Lung (tissue), 12 donors: ENCODE data around the gene SLC8A1. TPM values are rescaled to one million over a fixed set of nuclear protein-coding genes. Genes with fewer than 3 reads are reported as not detected.

Experiments
- ATAC-seq: fragments of 200-7000 bp; cut with Tn5 transposase; one replicate; pipeline ENCODE4 v1.9.1; 2020; ENCODE audit warnings: moderate number of reproducible peaks; ENCODE audit not compliant: insufficient read depth, low FRiP score
- DNase-seq, 3 donors: peaks; one replicate each; pipeline ENCODE4 v3.0.0-alpha.2; 2013 to 2017
- H3K27ac ChIP-seq, 2 donors: one replicate each; pipeline ENCODE4 v1.5.1; 2013; ENCODE audit warnings: mild to moderate bottlenecking in 2 of 2, moderate library complexity in 2 of 2, control low read depth in 1 of 2, inconsistent platforms in 1 of 2, low read depth in 1 of 2, low read length in 1 of 2
- H3K27me3 ChIP-seq, 3 donors: one replicate each; pipeline ENCODE4 v1.5.1; 2013; ENCODE audit warnings: low read length in 2 of 3; ENCODE audit not compliant: control insufficient read depth in 3 of 3, insufficient read depth in 3 of 3
- H3K36me3 ChIP-seq, 4 donors: one replicate each; pipeline ENCODE4 v1.5.1; 2013; ENCODE audit warnings: low read length in 4 of 4, mild to moderate bottlenecking in 1 of 4, moderate library complexity in 1 of 4; ENCODE audit not compliant: control insufficient read depth in 4 of 4, insufficient read depth in 4 of 4
- H3K4me1 ChIP-seq, 5 donors: one replicate each; pipeline ENCODE4 v1.5.1; 2013; ENCODE audit warnings: low read length in 5 of 5, mild to moderate bottlenecking in 2 of 5, moderate library complexity in 1 of 5; ENCODE audit not compliant: control insufficient read depth in 5 of 5, insufficient read depth in 5 of 5
- H3K4me3 ChIP-seq: one replicate; pipeline ENCODE4 v1.5.1; 2013; ENCODE audit warnings: mild to moderate bottlenecking, control low read depth, moderate library complexity
- H3K9ac ChIP-seq, 2 donors: one replicate each; pipeline ENCODE4 v1.5.1; 2013; ENCODE audit warnings: low read length in 2 of 2, control low read depth in 1 of 2; ENCODE audit not compliant: insufficient read depth in 1 of 2
- H3K9me3 ChIP-seq, 4 donors: one replicate each; pipeline ENCODE4 v1.5.1; 2013; ENCODE audit warnings: low read length in 3 of 4, mild to moderate bottlenecking in 1 of 4, moderate library complexity in 1 of 4; ENCODE audit not compliant: control insufficient read depth in 4 of 4, insufficient read depth in 3 of 4
- CTCF ChIP-seq: IDR thresholded peaks from 2 replicates; pipeline ENCODE4 v1.5.1; 2012; ENCODE audit warnings: mild to moderate bottlenecking; ENCODE audit errors: control extremely low read depth, extremely low read depth
- WGBS, 2 donors: extraction: QIAGEN DNeasy Blood & Tissue Kit; methylation state at CpG; one replicate each; pipeline ENCODE4 v1.1.7; 2013; 5-methylcytosine and 5-hydroxymethylcytosine counted together
- polyA plus RNA-seq, 2 donors: library from polyadenylated mRNA; stranded (reverse); fragments of 200-250 nt; gene quantifications; one replicate each; pipeline ENCODE4 v1.2.1, GENCODE V29; 2013
- total RNA-seq, 2 donors: library from RNA; depleted of rRNA in 1 of 2; stranded (reverse); fragments of >200 nt in 1 of 2; gene quantifications; one replicate each; pipeline ENCODE4 v1.2.1, GENCODE V29; 2014 to 2021
- donor health status: control.
- donor health status: control.
- donor health status: Bipolar disorder and iron deficiency.
- donor health status: healthy.
- donor health status: DM: yes; HTN: yes; CAD: no.

SLC8A1 gene
- total and polyA plus RNA-seq, 4 donors = 1.2 to 34.7 (median 18.4) TPM

- Histone ChIP-seq H3K9ac (no peak overlapping the region), H3K4me1 (peaks cover 3 to 32% (median 7%) of the 10 kb centered on the region in 5 donors), H3K9me3 (no peaks in the 10 kb centered on the region), H3K27ac (peak overlapping the region in 1 of 2 donors; percentile 33), H3K36me3 (no peaks in the 10 kb centered on the region), H3K27me3 (no peaks in the 10 kb centered on the region), H3K4me3 (no peak overlapping the region)
- no peak for TF ChIP-seq CTCF
- WGBS, 2 donors = 54 to 76% methylated on average over 3 of the region's 3 CpGs
- no peak for ATAC-seq
- no peak for DNase-seq
Observed at GRCh38 chr2:40243581-40244187, 208.2 kb downstream of the SLC8A1 start.

GRCh38 chr2:40242315-40242714 lies 209.6 kb downstream of the SLC8A1 start:
- H3K36me3 ChIP-seq = no peaks in the 10 kb centered on the region
- no peak for ATAC-seq
- H3K4me3 ChIP-seq = no peak overlapping the region
- H3K9ac ChIP-seq = no peak overlapping the region
- H3K4me1 ChIP-seq = peaks cover 3 to 27% (median 7%) of the 10 kb centered on the region in 5 donors
- 89 to 96% methylated on average over 3 of the region's 3 CpGs for WGBS, 2 donors
- no peak overlapping the region for H3K27ac ChIP-seq
- DNase-seq = no peak
- TF ChIP-seq CTCF = no peak
- H3K27me3 ChIP-seq = no peaks in the 10 kb centered on the region
- H3K9me3 ChIP-seq = no peaks in the 10 kb centered on the region

- no peak overlapping the region for H3K27ac ChIP-seq
- H3K9ac ChIP-seq = no peak overlapping the region
- no peak overlapping the region for H3K4me3 ChIP-seq
- ATAC-seq (peak; percentile 82), DNase-seq (peak; percentile 90 to 93 (median 93))
- no peaks in the 10 kb centered on the region for H3K9me3 ChIP-seq
- H3K27me3 ChIP-seq = no peaks in the 10 kb centered on the region
- no peaks in the 10 kb centered on the region for H3K36me3 ChIP-seq
- no peak for TF ChIP-seq CTCF
- H3K4me1 ChIP-seq = peaks cover 3 to 16% (median 7%) of the 10 kb centered on the region in 5 donors
- WGBS, 2 donors = 16 to 28% methylated on average over 5 of the region's 5 CpGs
Observed at GRCh38 chr2:40240070-40240469, 211.8 kb downstream of the SLC8A1 start.
